Activated CD4-positive, CD25-positive, alpha-beta regulatory T cell treated with anti-CD3 and anti-CD28 coated beads, Interleukin-2, amount 50 U/mL, for 72 hours (primary cell): Measurements from ENCODE around the gene HPN.
"Not testable (repeated sequence)": the region's sequence is repeated elsewhere in the genome, so short reads cannot be mapped to it uniquely, and the experiment has no call there.

Experiments
- DNase-seq: peaks from one replicate; pipeline ENCODE4 v3.0.0; 2021

The HPN gene

GRCh38 chr19:35088131-35088913 lies 46.8 kb downstream of the HPN start:
- DNase-seq, result no peak

GRCh38 chr19:35089554-35089953 lies 48.0 kb downstream of the HPN start:
- no peak for DNase-seq

DNA sequence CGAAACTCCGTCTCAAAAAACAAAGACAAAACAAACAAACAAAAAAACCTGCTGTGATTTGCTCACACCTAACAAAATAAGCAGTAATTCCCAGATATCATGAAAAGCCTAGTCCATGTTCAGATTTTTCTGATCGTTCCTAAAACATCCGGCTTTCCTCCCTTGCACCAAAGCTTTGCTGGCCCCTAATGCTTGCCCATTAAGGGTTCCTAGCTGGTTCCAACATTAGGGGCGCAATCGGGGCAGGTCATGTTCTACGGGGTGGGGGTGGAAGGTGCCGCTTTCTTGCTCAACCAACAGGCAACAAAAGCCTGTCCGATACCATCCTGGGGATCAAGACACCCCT lies 48.6 kb downstream of the HPN start:
- DNase-seq, result no peak

- DNase-seq, result no peak
Measured at GRCh38 chr19:35090506-35091214, 49.1 kb downstream of the HPN start.

DNA sequence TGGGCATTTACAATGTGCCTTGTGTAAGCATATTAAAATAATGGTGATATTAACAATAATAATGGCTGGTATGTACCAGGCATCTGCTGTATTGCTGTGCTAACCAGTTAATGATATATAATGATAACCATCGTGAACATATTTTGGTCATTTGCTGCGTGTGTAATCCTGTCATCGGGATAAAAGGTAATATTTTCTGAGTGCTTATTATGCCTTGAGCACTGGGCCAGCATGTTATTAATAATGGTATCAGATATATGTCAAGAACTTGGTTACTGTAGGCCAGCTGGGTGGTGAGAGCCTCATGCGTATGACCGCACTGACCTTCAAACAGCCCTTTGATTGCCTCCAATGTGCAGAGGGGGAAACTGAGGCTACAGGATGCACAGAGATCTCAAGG lies 51.9 kb downstream of the HPN start:
- no peak for DNase-seq

GRCh38 chr19:35093941-35094647 lies 52.6 kb downstream of the HPN start:
- DNase-seq, result no peak

- DNase-seq, result no peak
Measured at GRCh38 chr19:35094656-35095055, 53.1 kb downstream of the HPN start.

DNA sequence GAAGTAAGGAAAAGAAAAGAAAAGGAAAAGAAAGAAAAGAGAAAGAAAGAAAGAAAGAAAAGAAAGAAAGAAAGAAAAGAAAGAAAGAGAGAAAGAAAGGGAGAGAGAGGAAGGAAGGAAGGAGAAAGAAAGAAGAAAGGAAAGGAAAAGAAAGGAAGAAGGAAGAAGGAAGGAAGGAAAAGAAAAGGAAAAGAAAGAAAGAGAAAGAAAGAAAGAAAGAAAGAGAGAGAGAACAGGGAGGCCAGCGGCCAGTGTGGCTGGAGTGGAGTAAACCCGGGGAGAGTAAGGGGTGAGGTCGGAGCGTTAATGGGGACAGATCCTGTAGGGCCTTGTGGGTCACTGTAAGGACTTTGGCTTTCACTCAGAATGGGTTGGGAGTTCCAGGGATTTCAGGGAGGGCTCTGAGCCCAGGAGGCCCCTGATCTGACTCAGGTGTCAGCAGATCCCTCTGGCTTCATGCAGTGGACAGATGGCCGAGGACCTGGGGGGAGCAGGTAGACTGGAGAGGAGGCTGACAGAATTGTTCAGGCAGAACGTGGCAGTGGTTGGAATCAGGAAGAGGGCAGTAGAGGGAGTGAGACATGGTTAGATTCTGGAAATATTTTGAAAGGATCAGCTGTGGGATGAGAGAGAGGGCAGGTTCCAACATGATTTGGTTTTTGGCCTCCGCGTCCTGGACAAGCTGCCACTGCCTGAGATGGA lies 54.3 kb downstream of the HPN start:
- no peak for DNase-seq

- no peak for DNase-seq
Measured at GRCh38 chr19:35098413-35099049, 57.0 kb downstream of the HPN start.

DNA sequence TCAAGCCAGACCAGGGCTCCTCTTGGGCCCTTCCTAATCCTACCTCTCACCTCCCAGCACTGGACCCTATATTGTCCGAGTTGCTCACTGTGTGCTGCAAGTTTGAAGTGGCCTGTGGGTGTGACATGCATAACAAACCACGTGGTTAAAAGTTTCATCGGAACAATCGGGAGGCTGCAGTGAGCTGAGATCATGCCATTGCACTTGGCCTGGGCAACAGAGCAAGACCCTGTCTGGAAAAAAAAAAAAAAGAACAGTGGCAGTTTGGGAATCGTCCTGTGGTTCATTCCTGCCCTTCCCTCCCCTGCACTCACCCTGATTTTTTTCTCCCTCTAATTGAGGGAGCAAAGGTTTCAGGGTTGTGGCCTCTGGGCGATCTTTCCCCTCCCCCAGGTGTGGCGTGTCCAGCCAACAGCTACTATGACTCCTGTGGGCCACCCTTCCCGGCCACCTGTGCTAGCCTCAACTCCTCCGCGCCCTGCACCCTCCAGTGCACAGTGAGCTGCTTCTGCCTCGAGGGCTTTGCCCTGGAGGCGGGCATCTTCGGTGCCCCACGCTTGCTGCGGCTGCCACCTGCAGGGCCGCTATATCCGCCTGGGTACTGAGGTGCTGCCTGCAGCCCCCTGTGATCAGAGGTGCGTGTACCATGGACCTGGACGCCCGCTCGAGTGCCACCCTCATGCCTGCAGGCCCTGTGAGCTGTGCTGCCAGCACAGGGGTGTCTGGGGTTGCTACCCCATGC lies 57.8 kb downstream of the HPN start:
- no peak for DNase-seq

- DNase-seq, result no peak
Measured at GRCh38 chr19:35099897-35100275, 58.4 kb downstream of the HPN start.

DNA sequence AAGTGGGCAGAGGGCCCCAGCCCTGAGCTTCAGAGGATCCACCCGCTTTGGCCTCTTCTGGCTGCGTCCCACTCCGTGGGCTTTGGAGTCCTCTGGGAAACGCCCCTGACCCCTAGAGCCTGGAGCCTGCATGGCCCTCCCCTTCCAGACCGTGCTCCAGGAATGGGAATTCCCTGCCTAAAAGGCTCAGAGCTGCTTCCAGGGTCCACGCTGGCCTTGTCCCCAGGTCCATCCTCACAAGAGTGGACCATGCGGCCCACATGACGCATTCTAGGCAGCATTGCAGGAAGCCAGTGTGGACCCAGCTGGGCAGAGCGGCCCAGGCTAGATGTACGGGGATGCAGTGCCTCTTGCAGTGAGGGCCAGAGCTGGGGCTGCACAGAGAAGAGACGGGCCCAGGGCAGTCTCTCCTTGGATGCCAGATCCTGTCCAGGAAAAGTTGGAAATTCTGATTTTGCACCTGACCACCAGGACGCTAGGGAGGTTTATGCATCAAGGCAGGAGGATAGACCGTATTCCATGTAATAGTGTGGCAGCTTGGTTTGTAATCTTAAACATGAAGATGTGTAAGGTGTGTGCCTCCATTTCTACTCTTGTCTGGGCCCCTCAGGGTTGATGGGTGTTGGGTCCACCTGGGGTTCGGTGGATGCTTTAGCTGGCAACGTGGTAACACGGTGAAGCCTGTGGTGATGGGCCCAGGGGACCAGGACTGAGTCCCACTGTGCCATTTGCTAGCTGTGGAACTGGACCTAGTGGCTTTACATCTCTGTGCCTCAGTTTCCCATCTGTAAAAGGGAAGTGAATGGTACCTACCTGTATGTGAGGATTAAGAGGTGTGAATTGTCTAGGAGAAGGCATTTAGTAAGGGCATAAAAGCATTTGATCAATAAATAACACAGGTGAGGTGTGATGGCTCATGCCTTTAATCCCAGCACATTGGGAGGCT lies 59.3 kb downstream of the HPN start:
- no peak for DNase-seq

- not testable (repeated sequence) for DNase-seq
Measured at GRCh38 chr19:35101949-35102348, 60.4 kb downstream of the HPN start.

- not testable (repeated sequence) for DNase-seq
Measured at GRCh38 chr19:35103614-35104013, 62.1 kb downstream of the HPN start.

DNA sequence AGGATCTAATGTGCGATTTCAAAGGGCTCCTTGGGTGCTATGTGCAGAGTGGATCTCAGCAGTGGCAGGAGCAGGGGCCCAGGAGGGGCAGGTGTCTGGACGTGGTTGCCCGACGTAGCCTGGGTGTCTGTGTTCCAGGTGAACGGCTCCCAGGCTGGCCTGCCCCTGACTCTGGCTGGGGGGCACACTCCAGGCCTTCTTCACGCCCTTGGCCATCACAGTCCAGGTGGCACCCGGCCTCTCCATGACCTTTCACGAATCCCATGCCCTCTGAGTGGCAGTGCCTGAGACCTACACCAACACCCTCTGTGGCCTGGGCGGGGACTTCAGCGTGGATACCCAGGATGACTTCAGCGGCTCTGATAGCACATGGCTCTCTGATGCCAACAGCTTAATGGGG lies 62.8 kb downstream of the HPN start:
- DNase-seq, result no peak

GRCh38 chr19:35105047-35105410 lies 63.5 kb downstream of the HPN start:
- DNase-seq, result no peak

- no peak for DNase-seq
Measured at GRCh38 chr19:35105411-35106290, 64.1 kb downstream of the HPN start.

- DNase-seq, result no peak
Measured at GRCh38 chr19:35106291-35106583, 64.7 kb downstream of the HPN start.

DNA sequence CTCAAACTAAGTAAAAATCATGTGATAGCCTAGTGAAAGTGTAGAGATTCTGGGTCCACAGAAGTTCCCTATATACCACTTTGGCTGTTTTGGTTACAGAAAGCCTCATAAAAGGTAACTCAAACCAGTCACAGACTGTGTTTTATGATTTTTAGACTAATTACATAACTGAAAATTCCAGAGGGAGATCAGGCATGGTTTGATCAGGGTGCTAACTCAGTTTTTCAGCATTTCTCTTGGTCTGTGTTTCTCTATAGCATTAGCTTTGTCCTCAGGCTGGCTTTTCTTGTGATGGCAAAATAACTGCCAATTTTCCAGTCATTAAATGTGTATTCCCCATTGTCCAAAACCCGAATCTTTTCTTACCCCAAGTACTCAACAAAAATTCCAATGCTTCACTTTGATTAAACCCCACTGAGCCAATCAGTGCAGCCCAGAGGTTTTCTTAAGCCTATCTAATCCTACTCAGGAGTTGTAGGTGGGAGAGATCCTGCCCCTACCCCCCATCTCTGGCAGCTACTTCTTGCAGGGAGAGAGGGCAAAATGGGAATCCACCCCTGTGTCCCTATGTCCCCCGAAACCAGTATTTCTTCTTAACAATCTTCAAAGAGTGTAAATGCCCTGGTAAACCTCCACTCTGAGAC lies 65.5 kb downstream of the HPN start:
- no peak for DNase-seq

- DNase-seq, result no peak
Measured at GRCh38 chr19:35107545-35107944, 66.0 kb downstream of the HPN start.
